ENCODE results near the gene TMEM132D.

TMEM132D gene

GRCh38 chr12:129211862-129212630, 691.8 kb downstream of the TMEM132D start:
- no peak for TF ChIP-seq CTCF (IDR thresholded peaks at IDR 0.05; ENCODE audit: insufficient read depth, low read depth, low read length, missing control alignments)
- H3K4me3 ChIP-seq (ENCODE audit: low read length): no peak overlapping the region
- DNase-seq (ENCODE audit: low read depth): no peak

GRCh38 chr12:129208566-129208965, 695.3 kb downstream of the TMEM132D start:
- no peak for DNase-seq (ENCODE audit: low read depth)

GRCh38 chr12:129207084-129207483, 696.7 kb downstream of the TMEM132D start:
- H3K4me3 ChIP-seq (ENCODE audit: low read length): no peak overlapping the region
- no peak for DNase-seq (ENCODE audit: low read depth)
- TF ChIP-seq CTCF (IDR thresholded peaks at IDR 0.05; ENCODE audit: insufficient read depth, low read depth, low read length, missing control alignments): no peak

More at GRCh38 chr12:129208566-129208965, 695.3 kb downstream of the TMEM132D start:
- no peak overlapping the region for H3K4me3 ChIP-seq (ENCODE audit: low read length)
- no peak for TF ChIP-seq CTCF (IDR thresholded peaks at IDR 0.05; ENCODE audit: insufficient read depth, low read depth, low read length, missing control alignments)

- H3K4me3 ChIP-seq (ENCODE audit: low read length): no peak overlapping the region
- no peak for DNase-seq (ENCODE audit: low read depth)
- no peak for TF ChIP-seq CTCF (IDR thresholded peaks at IDR 0.05; ENCODE audit: insufficient read depth, low read depth, low read length, missing control alignments)
These were observed 700.4 kb downstream of the TMEM132D start for GRCh38 chr12:129203456-129203855.

- DNase-seq (ENCODE audit: low read depth): no peak
- TF ChIP-seq CTCF (IDR thresholded peaks at IDR 0.05; ENCODE audit: insufficient read depth, low read depth, low read length, missing control alignments): no peak
- H3K4me3 ChIP-seq (ENCODE audit: low read length): no peak overlapping the region
These were observed 701.6 kb downstream of the TMEM132D start for GRCh38 chr12:129202109-129202814.

- no peak for TF ChIP-seq CTCF (IDR thresholded peaks at IDR 0.05; ENCODE audit: insufficient read depth, low read depth, low read length, missing control alignments)
- no peak overlapping the region for H3K4me3 ChIP-seq (ENCODE audit: low read length)
- DNase-seq (ENCODE audit: low read depth): no peak
These were observed 702.8 kb downstream of the TMEM132D start for GRCh38 chr12:129201029-129201428.

All from epithelial cell of esophagus (primary cell).